ENCODE results near the gene OR52B2.

- TF ChIP-seq, protein P1, sequence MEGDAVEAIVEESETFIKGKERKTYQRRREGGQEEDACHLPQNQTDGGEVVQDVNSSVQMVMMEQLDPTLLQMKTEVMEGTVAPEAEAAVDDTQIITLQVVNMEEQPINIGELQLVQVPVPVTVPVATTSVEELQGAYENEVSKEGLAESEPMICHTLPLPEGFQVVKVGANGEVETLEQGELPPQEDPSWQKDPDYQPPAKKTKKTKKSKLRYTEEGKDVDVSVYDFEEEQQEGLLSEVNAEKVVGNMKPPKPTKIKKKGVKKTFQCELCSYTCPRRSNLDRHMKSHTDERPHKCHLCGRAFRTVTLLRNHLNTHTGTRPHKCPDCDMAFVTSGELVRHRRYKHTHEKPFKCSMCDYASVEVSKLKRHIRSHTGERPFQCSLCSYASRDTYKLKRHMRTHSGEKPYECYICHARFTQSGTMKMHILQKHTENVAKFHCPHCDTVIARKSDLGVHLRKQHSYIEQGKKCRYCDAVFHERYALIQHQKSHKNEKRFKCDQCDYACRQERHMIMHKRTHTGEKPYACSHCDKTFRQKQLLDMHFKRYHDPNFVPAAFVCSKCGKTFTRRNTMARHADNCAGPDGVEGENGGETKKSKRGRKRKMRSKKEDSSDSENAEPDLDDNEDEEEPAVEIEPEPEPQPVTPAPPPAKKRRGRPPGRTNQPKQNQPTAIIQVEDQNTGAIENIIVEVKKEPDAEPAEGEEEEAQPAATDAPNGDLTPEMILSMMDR (conservative IDR thresholded peaks at IDR 0.05; ENCODE audit: low read depth in 2 of 2): no peak
- TF ChIP-seq ETS1 (IDR thresholded peaks at IDR 0.05) (no peak), STAT1 (IDR thresholded peaks at IDR 0.05; ENCODE audit: unreplicated experiment) (no peak), POLR2AphosphoS5 (IDR thresholded peaks at IDR 0.05; ENCODE audit: low read depth) (no peak), EZH2 (IDR thresholded peaks at IDR 0.05; ENCODE audit: low read depth, unreplicated experiment) (no peak), CREB1 (CRISPR knock-in tag; IDR thresholded peaks at IDR 0.05; ENCODE audit: low read depth) (no peak), EZH2phosphoT487 (IDR thresholded peaks at IDR 0.05; ENCODE audit: unreplicated experiment) (no peak), REST (IDR thresholded peaks at IDR 0.05; ENCODE audit: unreplicated experiment) (no peak), NANOG (IDR thresholded peaks at IDR 0.05; ENCODE audit: borderline replicate concordance) (no peak)
Measured at GRCh38 chr11:6219359-6219758, 49.2 kb upstream of the OR52B2 start.
